Gastrocnemius medialis (tissue), 4 donors: ENCODE results near the gene RP9.

ENCODE experiments used
- POLR2A ChIP-seq, 2 donors: fragments of 450-650 bp; IDR thresholded peaks; one replicate each; pipeline ENCODE4 v1.6.1; 2017; ENCODE audit warnings: antibody characterized with exemption in 2 of 2, mild to moderate bottlenecking in 2 of 2, moderate library complexity in 2 of 2
- TF ChIP-seq, protein P1 (sequence below), 5 experiments: fragments of 450-650 bp in 3 of 5; fragments of 200-600 bp in 2 of 5; sonication (generic) in 2 of 5; IDR thresholded peaks in 4 of 5; conservative IDR thresholded peaks in 1 of 5; 1 replicate in 4 of 5; 2 replicates in 1 of 5; pipeline ENCODE4 v1.5.1; 2016 to 2019; ENCODE audit warnings: antibody characterized with exemption in 5 of 5, mild to moderate bottlenecking in 3 of 5, moderate library complexity in 3 of 5

DNA sequence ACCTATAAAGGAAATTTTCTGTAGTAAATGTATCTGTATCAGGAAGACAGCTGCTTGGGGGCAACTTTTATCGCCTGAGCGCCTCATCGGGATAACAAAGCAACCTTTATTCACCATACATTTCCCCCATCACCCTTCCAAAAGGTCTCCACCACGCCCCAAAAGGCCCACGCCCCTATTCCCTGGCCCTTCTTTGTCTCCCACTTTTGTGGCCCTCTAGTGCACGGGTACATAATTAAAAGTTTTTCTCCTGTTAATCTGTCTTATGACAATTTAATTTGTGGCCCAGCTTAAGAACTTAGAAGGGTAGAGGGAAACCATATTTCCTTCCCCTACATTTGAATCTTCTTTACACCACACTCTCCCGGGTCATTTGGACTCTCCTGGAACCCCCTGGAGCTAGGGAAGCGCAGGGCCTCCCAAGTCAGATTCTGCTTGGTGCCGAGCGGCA lies 625 bp downstream of the RP9 start:
- TF ChIP-seq, protein P1, sequence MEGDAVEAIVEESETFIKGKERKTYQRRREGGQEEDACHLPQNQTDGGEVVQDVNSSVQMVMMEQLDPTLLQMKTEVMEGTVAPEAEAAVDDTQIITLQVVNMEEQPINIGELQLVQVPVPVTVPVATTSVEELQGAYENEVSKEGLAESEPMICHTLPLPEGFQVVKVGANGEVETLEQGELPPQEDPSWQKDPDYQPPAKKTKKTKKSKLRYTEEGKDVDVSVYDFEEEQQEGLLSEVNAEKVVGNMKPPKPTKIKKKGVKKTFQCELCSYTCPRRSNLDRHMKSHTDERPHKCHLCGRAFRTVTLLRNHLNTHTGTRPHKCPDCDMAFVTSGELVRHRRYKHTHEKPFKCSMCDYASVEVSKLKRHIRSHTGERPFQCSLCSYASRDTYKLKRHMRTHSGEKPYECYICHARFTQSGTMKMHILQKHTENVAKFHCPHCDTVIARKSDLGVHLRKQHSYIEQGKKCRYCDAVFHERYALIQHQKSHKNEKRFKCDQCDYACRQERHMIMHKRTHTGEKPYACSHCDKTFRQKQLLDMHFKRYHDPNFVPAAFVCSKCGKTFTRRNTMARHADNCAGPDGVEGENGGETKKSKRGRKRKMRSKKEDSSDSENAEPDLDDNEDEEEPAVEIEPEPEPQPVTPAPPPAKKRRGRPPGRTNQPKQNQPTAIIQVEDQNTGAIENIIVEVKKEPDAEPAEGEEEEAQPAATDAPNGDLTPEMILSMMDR (IDR thresholded peaks at IDR 0.05 in 4 of 5, conservative IDR thresholded peaks at IDR 0.05 in 1 of 5), result no peak
- TF ChIP-seq POLR2A (IDR thresholded peaks at IDR 0.05), result no peak
